Mucosa of stomach (tissue), 1 donor: ENCODE measurements around the gene PEX7.
"Not testable (repeated sequence)": the region's sequence is repeated elsewhere in the genome, so short reads cannot be mapped to it uniquely, and the experiment has no call there.

ENCODE experiments used
- H3K27me3 ChIP-seq: one replicate; pipeline ENCODE4 v1.7.0; 2013; ENCODE audit warnings: mild to moderate bottlenecking, low read length; ENCODE audit not compliant: control insufficient read depth, insufficient read depth
- H3K36me3 ChIP-seq: one replicate; pipeline ENCODE4 v1.7.0; 2013; ENCODE audit warnings: low read length; ENCODE audit not compliant: control insufficient read depth, insufficient read depth
- H3K4me1 ChIP-seq: one replicate; pipeline ENCODE4 v1.7.0; 2013; ENCODE audit warnings: mild to moderate bottlenecking, low read length; ENCODE audit not compliant: control insufficient read depth, insufficient read depth
- H3K4me3 ChIP-seq: one replicate; pipeline ENCODE4 v1.7.0; 2013; ENCODE audit warnings: low read length
- H3K9ac ChIP-seq: one replicate; pipeline ENCODE4 v1.7.0; 2013; ENCODE audit warnings: mild to moderate bottlenecking, low read length, moderate library complexity
- H3K9me3 ChIP-seq: one replicate; pipeline ENCODE4 v1.7.0; 2013; ENCODE audit warnings: mild to moderate bottlenecking, low read length, moderate library complexity; ENCODE audit not compliant: control insufficient read depth
- donor health status: Pancreatic carcinoma.

PEX7 gene

DNA sequence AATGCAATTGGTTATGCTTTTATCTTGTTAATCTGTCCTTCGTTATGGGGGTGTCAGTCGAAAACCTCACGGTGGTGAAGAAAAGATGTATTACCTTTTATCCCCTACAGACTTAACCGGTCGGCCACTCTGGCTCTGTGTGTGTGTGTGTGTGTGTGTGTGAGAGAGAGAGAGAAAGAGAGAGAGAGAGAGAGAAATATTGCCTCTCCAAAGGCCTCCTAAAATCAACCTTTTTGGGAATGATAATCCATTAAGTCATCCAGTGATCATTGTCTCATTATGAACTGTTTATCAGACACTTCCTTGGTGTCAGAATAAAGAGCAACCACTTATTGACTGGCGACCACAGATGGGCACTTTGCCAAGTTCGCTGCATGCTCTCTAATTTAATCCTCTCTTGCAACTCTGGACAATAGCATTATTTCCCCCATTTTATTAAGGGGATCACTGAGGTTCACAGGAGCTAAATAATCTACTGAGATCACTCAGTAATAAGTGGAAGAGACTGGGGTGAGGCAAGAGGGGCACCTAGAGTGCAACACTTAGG is 130.4 kb downstream of the PEX7 start:
- no peaks in the 10 kb centered on the region for H3K27me3 ChIP-seq
- H3K4me3 ChIP-seq, result no peak overlapping the region
- H3K9me3 ChIP-seq, result no peaks in the 10 kb centered on the region
- no peaks in the 10 kb centered on the region for H3K36me3 ChIP-seq
- H3K4me1 ChIP-seq, result no peaks in the 10 kb centered on the region
- no peak overlapping the region for H3K9ac ChIP-seq

DNA sequence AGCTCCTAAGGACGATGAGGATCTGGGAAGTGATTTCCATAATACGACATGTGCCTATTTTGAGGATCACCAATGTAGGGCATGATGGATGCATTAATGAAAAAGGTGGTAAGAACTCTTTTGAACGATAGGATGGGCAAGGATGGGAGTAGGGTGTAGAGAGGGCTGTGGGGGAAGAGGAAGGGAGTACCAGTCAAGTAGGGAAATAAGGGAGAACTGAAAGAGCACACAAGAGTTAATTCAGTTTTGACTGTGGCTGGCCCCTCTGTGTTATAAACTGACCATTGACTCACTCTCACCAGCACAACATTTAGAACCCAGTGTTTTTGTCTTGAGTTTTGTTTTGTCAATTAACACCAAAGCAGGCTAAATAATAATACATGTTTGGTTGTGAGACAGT is 132.7 kb downstream of the PEX7 start:
- no peak overlapping the region for H3K4me3 ChIP-seq
- peaks cover 14% of the 10 kb centered on the region for H3K4me1 ChIP-seq
- H3K27me3 ChIP-seq, result no peaks in the 10 kb centered on the region
- H3K9me3 ChIP-seq, result no peaks in the 10 kb centered on the region
- no peak overlapping the region for H3K9ac ChIP-seq
- no peaks in the 10 kb centered on the region for H3K36me3 ChIP-seq

DNA sequence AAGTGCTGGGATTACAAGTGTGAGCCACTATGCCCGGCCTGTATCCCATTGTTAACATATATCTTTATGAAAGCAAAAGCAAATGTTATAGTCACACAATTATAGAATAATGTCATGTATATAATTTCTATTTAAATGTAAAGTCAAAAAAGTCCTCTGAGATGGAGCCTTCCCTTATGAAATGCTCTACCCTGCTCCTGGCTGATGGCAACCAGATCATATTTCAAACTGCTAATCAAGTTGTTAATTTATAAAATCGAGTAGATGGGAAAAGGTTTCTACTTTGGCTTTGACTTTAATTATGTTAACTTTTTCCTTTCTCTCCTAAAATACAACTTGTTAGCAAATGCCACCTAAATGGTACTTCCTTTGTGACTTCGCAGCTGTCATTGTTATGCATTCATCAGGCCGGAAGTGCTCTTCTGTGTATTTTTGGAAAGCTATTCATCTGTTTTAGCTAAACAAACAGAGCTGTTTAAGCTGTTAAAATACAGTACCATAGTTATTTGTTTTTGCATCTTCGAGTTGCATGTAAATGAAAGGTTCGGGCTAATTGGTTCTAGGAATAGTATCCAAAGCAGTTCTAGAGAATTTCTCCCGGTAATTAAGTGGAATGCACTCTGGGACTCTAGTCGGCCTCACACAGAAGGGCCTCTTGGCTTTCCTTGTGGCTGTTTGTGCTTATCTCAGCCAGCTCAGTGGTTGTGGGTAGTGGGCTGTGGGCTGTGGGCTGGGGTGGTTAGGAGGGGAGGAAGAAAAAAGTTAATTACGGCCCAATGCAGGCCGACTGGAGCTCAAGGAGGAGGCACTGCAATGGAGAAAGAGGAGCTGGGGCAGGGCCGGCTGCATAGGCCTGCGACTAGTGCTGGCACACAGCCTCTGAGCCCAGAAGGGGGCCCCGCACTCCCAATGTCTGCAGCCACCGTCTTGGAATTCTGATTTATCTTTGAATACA is 134.5 kb downstream of the PEX7 start:
- Histone ChIP-seq H3K9me3 (no peaks in the 10 kb centered on the region), H3K4me3 (no peak overlapping the region), H3K9ac (no peak overlapping the region), H3K36me3 (no peaks in the 10 kb centered on the region), H3K27me3 (no peaks in the 10 kb centered on the region), H3K4me1 (peaks cover 14% of the 10 kb centered on the region)

DNA sequence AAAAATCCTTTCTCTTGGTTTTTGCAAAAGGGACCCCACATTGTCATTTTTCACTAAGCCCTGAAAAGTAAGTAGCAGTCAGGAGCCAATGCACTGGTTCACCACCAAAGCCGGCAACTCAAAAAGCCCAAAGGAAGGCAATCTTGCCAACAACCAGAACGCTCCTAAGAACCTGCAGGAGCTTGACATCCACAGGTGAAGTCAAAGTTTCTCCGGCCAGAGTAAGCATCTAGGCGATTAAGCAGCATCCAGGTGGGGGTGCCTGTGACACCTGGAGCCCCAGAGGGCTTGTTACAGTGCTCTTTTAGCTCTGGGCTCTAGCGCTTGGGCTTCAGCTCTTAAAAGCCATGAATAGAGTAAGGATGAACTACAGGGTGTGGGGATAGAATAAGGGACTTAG is 135.8 kb downstream of the PEX7 start:
- Histone ChIP-seq H3K36me3 (no peaks in the 10 kb centered on the region), H3K4me3 (no peak overlapping the region), H3K4me1 (peaks cover 23% of the 10 kb centered on the region), H3K9ac (no peak overlapping the region), H3K9me3 (no peaks in the 10 kb centered on the region), H3K27me3 (no peaks in the 10 kb centered on the region)

DNA sequence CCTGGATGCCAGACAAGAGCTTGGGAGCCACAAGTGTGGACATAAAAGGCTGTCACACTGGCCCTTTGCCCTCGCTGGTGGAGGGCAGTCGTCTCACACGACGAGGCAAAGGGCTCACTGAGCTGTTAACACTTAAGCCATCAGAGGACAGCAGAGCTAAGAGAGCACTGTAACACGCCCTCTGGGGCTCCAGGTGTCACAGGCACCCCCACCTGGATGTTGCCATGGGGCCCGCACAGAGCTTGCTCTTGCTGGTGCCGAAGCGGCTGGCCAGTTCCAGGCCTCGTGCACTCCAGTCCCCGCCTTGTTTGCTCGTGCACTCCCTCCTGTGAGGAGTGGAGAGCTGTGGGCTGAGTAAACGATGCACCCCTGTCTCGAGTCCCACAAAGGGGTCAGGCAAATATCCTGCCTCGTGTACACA is 137.1 kb downstream of the PEX7 start:
- peak overlapping the region; percentile 30 for H3K9ac ChIP-seq
- H3K27me3 ChIP-seq, result no peaks in the 10 kb centered on the region
- H3K36me3 ChIP-seq, result no peaks in the 10 kb centered on the region
- H3K4me3 ChIP-seq, result no peak overlapping the region
- no peaks in the 10 kb centered on the region for H3K9me3 ChIP-seq
- peaks cover 30% of the 10 kb centered on the region for H3K4me1 ChIP-seq

DNA sequence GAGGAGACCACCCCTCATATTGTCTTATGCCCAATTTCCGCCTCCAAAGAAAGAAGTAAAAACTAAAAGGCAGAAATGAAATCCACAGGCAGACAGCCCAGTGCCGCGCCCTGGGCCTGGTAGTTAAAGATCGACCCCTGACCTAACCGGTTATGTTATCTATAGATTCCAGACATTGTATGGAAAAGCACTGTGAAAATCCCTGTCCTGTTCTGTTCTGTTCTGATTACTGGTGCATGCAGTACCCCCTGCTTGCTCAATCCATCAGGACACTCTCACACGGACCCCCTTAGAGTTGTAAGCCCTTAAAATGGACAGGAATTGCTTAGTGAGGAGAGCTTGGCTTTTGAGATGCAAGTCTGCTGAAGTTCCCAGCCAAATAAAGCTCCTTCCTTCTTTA is 137.5 kb downstream of the PEX7 start:
- H3K9ac ChIP-seq, H3K9me3 ChIP-seq, H3K27me3 ChIP-seq, H3K36me3 ChIP-seq, H3K4me3 ChIP-seq: not testable (repeated sequence)
- peaks cover 34% of the 10 kb centered on the region for H3K4me1 ChIP-seq

DNA sequence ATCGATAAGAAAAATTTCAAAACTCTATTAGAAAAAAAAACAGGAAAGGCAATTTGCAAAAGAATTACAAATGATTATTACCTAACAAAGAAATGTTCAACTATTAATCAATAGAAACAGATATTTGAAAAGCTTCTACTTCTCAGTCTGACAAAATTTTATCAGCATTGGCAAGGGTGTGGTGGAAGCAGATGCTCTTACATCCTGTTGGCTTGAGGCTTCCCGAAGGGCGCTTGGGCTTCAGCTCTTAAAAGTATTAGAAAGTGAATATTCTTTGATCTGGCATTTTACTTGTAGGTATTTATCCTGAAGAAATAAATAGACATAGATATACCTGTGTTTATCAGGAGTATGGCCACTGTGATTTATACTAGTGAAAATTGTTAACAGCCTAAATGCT is 138.4 kb downstream of the PEX7 start:
- H3K9ac ChIP-seq, result no peak overlapping the region
- no peak overlapping the region for H3K4me3 ChIP-seq
- H3K4me1 ChIP-seq, result peaks cover 34% of the 10 kb centered on the region
- H3K9me3 ChIP-seq, result no peaks in the 10 kb centered on the region
- no peaks in the 10 kb centered on the region for H3K27me3 ChIP-seq
- no peaks in the 10 kb centered on the region for H3K36me3 ChIP-seq

DNA sequence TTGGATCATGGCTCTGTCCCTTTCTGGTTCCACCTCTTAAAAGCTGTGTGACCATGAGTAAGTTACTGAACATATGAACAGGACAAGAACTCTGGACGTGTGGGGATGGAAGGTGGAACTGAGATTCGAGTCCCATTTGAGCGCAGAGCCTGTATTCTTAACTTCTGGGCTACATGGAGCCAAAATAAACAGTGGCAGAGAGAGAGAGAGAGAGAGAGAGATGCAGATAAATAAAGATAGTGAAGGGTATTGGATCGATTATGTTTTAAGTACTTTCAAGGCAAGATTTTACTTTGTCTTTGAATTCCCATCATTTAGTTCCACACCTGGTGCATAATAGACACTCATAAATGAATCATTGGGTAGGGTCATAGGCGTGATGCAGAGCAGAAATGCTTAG is 139.5 kb downstream of the PEX7 start:
- H3K36me3 ChIP-seq, result no peaks in the 10 kb centered on the region
- no peak overlapping the region for H3K9ac ChIP-seq
- H3K9me3 ChIP-seq, result no peaks in the 10 kb centered on the region
- no peaks in the 10 kb centered on the region for H3K27me3 ChIP-seq
- peaks cover 34% of the 10 kb centered on the region for H3K4me1 ChIP-seq
- no peak overlapping the region for H3K4me3 ChIP-seq

DNA sequence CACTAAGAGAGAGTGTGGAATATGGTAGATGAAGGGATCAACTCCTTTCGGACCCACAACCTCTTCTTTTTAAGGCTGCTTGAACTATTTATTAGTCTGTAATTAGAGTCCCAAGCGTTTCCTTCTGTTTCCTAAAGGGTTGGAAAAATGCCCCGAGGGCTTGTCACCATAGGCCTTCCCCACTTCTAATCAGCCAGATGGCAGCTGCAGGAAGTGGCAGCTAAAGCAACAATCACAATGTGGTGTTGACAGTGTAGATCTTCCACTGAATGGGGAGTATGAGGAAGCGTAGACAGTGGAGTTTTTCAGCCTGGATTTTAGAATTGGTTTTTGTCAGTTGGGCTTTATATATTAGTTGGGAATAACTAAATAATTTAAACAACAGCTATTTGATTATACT is 140.3 kb downstream of the PEX7 start:
- H3K36me3 ChIP-seq, result no peaks in the 10 kb centered on the region
- H3K4me1 ChIP-seq, result peaks cover 38% of the 10 kb centered on the region
- H3K9ac ChIP-seq, result no peak overlapping the region
- H3K9me3 ChIP-seq, result no peaks in the 10 kb centered on the region
- H3K27me3 ChIP-seq, result no peaks in the 10 kb centered on the region
- no peak overlapping the region for H3K4me3 ChIP-seq

DNA sequence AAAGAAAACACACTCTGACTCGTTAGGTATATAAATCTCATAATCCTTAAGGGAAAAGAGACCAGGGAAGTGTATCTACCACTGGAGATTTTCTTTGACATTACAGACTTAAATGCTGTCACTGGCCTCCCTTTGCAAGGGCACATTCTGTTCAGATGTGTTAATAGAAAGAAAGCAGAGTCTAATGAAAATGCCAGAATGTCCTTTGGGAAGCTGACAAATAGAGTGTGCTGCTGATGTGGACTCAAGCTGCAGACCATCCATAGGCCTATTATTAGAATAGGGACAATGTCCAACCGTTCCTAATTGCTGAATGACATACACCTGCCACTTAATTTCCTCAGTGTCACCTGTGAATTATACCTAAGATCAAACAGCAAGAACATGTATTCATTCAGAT is 140.9 kb downstream of the PEX7 start:
- no peak overlapping the region for H3K9ac ChIP-seq
- H3K4me1 ChIP-seq, result peaks cover 43% of the 10 kb centered on the region
- no peak overlapping the region for H3K4me3 ChIP-seq
- no peaks in the 10 kb centered on the region for H3K36me3 ChIP-seq
- H3K9me3 ChIP-seq, result no peaks in the 10 kb centered on the region
- no peaks in the 10 kb centered on the region for H3K27me3 ChIP-seq
